ENCODE results near the gene SPHK2.

SPHK2 gene

DNA sequence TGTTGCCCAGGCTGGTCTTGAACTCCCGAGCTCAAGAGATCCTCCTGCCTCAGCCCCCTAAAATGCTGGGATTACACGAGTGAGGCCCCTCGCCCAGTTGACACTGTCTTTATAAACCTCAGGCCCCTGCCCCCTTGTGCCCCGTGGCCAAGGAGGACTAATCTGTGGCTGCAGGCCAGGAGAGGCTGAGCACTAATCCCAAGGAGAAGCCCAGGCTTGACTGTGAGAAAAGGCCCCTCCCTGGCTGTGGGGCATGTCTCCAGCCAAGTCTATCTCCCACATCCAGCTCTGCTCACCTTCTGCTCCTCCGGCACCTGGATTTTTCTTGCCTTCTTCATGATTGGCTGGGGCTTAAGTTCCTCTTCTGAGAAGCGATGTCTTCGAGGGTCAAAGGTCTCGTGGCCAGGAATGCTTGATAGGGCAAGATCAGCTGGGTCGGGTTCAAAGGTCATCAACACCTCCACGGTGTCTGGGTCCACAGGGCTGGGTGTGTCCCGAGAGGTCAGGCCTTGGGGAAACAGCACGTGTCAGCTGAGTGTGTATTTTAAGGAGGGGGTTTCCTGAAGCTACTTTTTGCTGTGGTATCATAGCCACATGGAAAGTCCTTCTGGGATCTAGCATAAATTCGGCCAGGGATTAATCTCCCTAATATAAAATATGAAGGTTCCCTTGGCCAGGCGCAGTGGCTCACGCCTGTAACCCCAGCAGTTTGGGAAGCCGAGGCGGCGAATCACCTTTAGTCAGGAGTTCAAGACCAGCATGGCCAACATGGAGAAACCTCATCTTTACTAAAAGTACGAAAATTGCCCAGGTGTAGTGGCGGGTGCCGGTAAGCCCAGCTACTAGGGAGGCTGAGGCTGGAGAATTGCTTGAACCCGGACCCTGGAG, 14.1 kb downstream of the SPHK2 start:
- in situ Hi-C loops (cut with MboI; ENCODE audit: low sequenced_read_pairs, unreplicated experiment) = no loop called here

DNA sequence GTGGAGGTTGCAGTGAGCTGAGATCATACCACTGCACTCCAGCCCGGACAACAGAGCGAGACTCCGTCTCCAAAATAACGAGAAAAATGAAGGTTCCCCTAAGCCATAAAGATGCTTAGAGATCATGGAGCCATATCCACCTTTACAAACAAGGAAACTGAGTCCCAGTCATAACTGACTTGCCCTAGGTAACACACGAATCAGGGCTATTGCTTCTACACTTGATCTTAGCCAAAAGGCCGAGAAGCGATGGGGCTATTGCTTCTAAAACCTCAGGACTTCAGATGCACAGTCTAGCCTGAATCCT, 14.7 kb downstream of the SPHK2 start:
- TF ChIP-seq, protein P1, sequence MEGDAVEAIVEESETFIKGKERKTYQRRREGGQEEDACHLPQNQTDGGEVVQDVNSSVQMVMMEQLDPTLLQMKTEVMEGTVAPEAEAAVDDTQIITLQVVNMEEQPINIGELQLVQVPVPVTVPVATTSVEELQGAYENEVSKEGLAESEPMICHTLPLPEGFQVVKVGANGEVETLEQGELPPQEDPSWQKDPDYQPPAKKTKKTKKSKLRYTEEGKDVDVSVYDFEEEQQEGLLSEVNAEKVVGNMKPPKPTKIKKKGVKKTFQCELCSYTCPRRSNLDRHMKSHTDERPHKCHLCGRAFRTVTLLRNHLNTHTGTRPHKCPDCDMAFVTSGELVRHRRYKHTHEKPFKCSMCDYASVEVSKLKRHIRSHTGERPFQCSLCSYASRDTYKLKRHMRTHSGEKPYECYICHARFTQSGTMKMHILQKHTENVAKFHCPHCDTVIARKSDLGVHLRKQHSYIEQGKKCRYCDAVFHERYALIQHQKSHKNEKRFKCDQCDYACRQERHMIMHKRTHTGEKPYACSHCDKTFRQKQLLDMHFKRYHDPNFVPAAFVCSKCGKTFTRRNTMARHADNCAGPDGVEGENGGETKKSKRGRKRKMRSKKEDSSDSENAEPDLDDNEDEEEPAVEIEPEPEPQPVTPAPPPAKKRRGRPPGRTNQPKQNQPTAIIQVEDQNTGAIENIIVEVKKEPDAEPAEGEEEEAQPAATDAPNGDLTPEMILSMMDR (IDR thresholded peaks at IDR 0.05; ENCODE audit: borderline replicate concordance, control extremely low read depth, extremely low read depth, insufficient read depth, missing control alignments) = no peak
- in situ Hi-C loops (cut with MboI; ENCODE audit: low sequenced_read_pairs, unreplicated experiment) = no loop called here
- DNase-seq (ENCODE audit: low spot score) = no peak

More for the DNA sequence above, 14.1 kb downstream of the SPHK2 start:
- TF ChIP-seq, protein P1 (IDR thresholded peaks at IDR 0.05; ENCODE audit: borderline replicate concordance, control extremely low read depth, extremely low read depth, insufficient read depth, missing control alignments) = no peak
- DNase-seq (ENCODE audit: low spot score) = no peak

DNA sequence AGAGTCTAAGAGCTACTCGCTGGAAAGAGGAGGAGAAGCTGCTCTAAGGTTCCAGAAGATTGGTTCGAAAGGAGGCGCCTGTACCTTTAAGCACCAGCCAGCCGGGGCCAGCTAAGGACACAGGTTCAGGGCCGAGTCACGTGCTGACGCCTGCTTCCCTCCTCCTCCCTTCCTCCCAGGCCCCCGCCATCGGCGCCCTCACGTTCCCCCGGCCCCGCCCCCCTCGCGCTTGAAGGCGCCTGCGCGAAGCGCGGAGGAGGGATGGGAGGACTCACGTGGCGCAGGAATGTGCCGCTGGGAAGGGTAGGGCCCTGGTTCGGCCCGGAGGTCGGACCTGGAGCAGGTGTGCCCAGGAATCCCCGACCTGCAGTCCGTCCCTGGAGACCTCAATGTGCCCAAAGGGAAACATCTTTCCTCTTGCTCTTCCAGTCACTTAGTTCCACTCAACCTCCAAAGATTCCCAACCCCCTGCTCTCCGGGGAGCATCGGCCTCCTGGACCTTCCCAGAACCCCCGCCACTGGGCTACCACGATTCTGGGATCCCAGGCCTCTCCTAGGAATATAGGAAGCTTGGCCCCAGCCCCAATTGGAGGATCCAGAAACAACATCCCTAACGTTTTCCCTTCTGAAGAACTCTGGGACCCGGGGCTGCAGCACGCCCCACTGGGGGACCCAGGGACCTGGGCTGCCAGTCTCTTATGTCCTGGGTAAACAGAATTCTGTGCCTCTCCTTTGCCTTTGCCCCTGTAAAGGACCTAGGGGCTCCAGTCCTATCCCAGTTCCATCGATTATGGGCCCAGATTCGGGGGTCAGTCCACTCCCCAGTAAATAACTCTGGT, 15.3 kb downstream of the SPHK2 start:
- DNase-seq (ENCODE audit: low spot score) = peak; percentile 88
- in situ Hi-C loops (cut with MboI; ENCODE audit: low sequenced_read_pairs, unreplicated experiment) = no loop called here
- TF ChIP-seq, protein P1 (IDR thresholded peaks at IDR 0.05; ENCODE audit: borderline replicate concordance, control extremely low read depth, extremely low read depth, insufficient read depth, missing control alignments) = no peak

- in situ Hi-C loops (cut with MboI; ENCODE audit: low sequenced_read_pairs, unreplicated experiment) = no loop called here
- DNase-seq (ENCODE audit: low spot score) = peak; percentile 90
- TF ChIP-seq, protein P1 (IDR thresholded peaks at IDR 0.05; ENCODE audit: borderline replicate concordance, control extremely low read depth, extremely low read depth, insufficient read depth, missing control alignments) = no peak
Observed at GRCh38 chr19:48635263-48635965, 16.1 kb downstream of the SPHK2 start.

DNA sequence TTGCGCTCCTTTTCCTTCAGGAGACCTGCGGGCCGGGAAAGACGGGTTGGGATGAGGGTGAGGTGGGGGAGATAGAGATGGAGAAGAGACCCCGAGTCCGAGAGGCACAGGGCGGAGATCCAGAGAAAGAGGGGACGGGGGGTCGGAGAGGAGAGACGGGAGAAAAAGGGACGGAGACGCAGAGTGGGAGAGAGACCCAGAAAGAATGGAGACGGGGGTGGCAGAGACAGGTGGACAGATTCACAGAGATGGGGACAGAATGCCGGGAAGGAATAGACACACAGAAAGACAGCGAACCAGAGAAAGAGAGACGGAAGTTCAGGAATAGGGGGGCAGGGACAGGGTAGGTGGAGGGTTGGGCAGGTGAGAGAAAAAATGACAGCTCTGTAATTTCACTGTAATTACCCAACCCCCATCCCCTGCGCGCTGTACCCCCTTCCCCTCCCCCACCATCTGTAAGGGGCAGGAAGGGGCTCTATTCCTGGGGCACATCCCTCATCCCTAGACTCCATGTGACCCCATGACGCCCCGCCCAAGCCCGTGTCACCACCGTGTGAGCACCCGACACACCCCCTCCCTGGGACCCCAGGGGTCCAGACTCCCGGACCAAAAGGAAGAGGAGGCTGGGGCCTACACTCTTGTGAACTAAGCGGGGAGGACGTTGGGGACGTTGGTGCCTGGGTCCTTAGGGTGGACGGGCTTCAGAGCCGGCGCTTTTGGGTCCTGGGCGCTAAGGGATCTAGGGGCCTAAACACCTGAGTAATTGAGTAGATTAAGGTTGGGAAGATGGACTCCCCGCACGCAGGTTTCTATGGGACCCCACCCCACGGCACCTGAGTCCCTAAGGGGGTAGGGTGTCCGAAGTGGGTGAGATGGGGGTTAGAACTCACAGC, 16.9 kb downstream of the SPHK2 start:
- in situ Hi-C loops (cut with MboI; ENCODE audit: low sequenced_read_pairs, unreplicated experiment) = no loop called here
- no peak for DNase-seq (ENCODE audit: low spot score)
- TF ChIP-seq, protein P1 (IDR thresholded peaks at IDR 0.05; ENCODE audit: borderline replicate concordance, control extremely low read depth, extremely low read depth, insufficient read depth, missing control alignments) = no peak

Measured in GM13976 (cell line).